ENCODE measurements around the gene CUL1. TPM values are rescaled to one million over a fixed set of nuclear protein-coding genes. Genes with fewer than 3 reads are reported as not detected.

Gene CUL1
- total RNA-seq, 1 experiment from 2014 or later, result 72.3 TPM

DNA sequence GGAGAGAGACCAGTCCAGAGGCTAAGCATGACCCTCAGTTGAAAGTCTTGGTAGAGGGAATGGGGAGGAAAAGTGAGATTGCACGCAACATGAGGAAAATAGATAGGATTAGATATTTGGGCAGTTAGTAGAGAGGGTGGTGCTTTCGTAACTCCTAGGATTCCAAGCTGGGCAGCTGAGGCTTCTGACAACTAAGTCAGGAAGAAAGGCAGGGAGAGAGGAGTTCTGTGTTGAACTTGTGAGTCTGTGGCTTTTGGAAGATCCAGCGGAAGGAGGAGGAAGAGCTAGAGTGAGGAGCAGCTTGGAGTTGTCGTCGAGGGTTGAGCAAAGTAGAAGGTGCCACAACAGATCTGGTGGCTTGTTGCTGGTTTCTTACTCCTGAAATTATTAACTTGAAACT, 21.8 kb downstream of the CUL1 start:
- no peak overlapping the region for H2BK12ac ChIP-seq (ENCODE audit: insufficient read length, low read depth, low read length)
- TF ChIP-seq, protein P1, sequence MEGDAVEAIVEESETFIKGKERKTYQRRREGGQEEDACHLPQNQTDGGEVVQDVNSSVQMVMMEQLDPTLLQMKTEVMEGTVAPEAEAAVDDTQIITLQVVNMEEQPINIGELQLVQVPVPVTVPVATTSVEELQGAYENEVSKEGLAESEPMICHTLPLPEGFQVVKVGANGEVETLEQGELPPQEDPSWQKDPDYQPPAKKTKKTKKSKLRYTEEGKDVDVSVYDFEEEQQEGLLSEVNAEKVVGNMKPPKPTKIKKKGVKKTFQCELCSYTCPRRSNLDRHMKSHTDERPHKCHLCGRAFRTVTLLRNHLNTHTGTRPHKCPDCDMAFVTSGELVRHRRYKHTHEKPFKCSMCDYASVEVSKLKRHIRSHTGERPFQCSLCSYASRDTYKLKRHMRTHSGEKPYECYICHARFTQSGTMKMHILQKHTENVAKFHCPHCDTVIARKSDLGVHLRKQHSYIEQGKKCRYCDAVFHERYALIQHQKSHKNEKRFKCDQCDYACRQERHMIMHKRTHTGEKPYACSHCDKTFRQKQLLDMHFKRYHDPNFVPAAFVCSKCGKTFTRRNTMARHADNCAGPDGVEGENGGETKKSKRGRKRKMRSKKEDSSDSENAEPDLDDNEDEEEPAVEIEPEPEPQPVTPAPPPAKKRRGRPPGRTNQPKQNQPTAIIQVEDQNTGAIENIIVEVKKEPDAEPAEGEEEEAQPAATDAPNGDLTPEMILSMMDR (conservative IDR thresholded peaks at IDR 0.05), result no peak
- no peaks in the 10 kb centered on the region for H3K9me3 ChIP-seq (ENCODE audit: control insufficient read depth, low read depth, low read length)
- H3K27me3 ChIP-seq (ENCODE audit: insufficient read depth, low read length), result no peaks in the 10 kb centered on the region
- Mint-ChIP-seq H3K4me1 (peaks cover 40 to 45% of the 10 kb centered on the region in 2 experiments), H3K4me3 (no peak overlapping the region), H3K27me3 (ENCODE audit: low read depth) (no peaks in the 10 kb centered on the region), H3K36me3 (ENCODE audit: insufficient read depth in 1 of 3, low read depth in 3 of 3) (peaks cover 2 to 15% (median 14%) of the 10 kb centered on the region in 3 experiments; a peak in 6 of 7 replicates), H3K9me3 (no peaks in the 10 kb centered on the region; a peak in 2 of 5 replicates), H3K27ac (peak overlapping the region; percentile 16 to 53 (median 45))
- 0 out of 2 replicates have a peak overlapping the region, but pooled peaks have one; percentile 52 for H3K14ac ChIP-seq (ENCODE audit: insufficient read depth, low read length)
- H2AFZ ChIP-seq (ENCODE audit: low read length), result no peak overlapping the region
- no peak overlapping the region for H2BK5ac ChIP-seq (ENCODE audit: insufficient read length, low read length)
- H3K4me2 ChIP-seq (ENCODE audit: insufficient read depth, insufficient read length, low read length), result no peak overlapping the region
- no peak overlapping the region for H4K8ac ChIP-seq (replicated peaks; ENCODE audit: insufficient read length, low read depth, low read length)
- H3K4me1 ChIP-seq (ENCODE audit: insufficient read depth, low read length), result 0 out of 2 replicates have a peak, but pooled peaks cover 5% of the 10 kb centered on the region
- no peak overlapping the region for H2AK5ac ChIP-seq (ENCODE audit: insufficient read length, low read length)
- no CpG with 5 or more reads among the region's 5 CpGs for WGBS (ENCODE audit: extremely low coverage, insufficient read length, low lambda C conversion rate)
- H3K56ac ChIP-seq (ENCODE audit: insufficient read length, low read depth, low read length), result no peak overlapping the region
- H3K23me2 ChIP-seq (ENCODE audit: insufficient read length, low read depth, low read length, poor library complexity, severe bottlenecking), result no peaks in the 10 kb centered on the region
- H3T11ph ChIP-seq (ENCODE audit: low read length), result no peak overlapping the region
- no peaks in the 10 kb centered on the region for H4K20me1 ChIP-seq (ENCODE audit: control insufficient read depth, insufficient read depth, insufficient read length)
- H3K18ac ChIP-seq (ENCODE audit: insufficient read length, low read depth, low read length), result no peak overlapping the region
- H2BK15ac ChIP-seq (ENCODE audit: low read depth, low read length), result no peak overlapping the region
- no peak overlapping the region for H3K23ac ChIP-seq (ENCODE audit: insufficient read length, low read depth, low read length)
- H3K4ac ChIP-seq (ENCODE audit: low read depth, low read length), result no peak overlapping the region
- no peak overlapping the region for H2BK20ac ChIP-seq (ENCODE audit: low read depth, low read length, poor library complexity, severe bottlenecking)
- H3K79me2 ChIP-seq (ENCODE audit: insufficient read depth, low read length), result peaks cover 62% of the 10 kb centered on the region; the same call in 1 of the 2 replicates
- H2BK120ac ChIP-seq (ENCODE audit: low read depth, low read length, poor library complexity, severe bottlenecking), result no peak overlapping the region
- H4K5ac ChIP-seq (ENCODE audit: insufficient read length, low read depth, low read length), result no peak overlapping the region
- peaks cover 6% of the 10 kb centered on the region for H3K79me1 ChIP-seq (ENCODE audit: insufficient read depth, low read depth, low read length, poor library complexity, severe bottlenecking)
- H3K9ac ChIP-seq (ENCODE audit: extremely low read depth, insufficient read length, low read length), result no peak overlapping the region
- no peak overlapping the region for H3K27ac ChIP-seq (ENCODE audit: insufficient read length, low read depth, low read length)
- H4K91ac ChIP-seq (ENCODE audit: insufficient read length, low read depth, low read length), result no peak overlapping the region
- DNase-seq, result no peak
